ENCODE data around the gene ZNF57. TPM values are rescaled to one million over a fixed set of nuclear protein-coding genes. Genes with fewer than 3 reads are reported as not detected.
"Not testable (repeated sequence)": the region's sequence is repeated elsewhere in the genome, so short reads cannot be mapped to it uniquely, and the experiment has no call there.

Gene ZNF57
- 1 to 10 TPM; 1.3 to 3.0 (median 2.2) TPM for polyA plus RNA-seq

DNA sequence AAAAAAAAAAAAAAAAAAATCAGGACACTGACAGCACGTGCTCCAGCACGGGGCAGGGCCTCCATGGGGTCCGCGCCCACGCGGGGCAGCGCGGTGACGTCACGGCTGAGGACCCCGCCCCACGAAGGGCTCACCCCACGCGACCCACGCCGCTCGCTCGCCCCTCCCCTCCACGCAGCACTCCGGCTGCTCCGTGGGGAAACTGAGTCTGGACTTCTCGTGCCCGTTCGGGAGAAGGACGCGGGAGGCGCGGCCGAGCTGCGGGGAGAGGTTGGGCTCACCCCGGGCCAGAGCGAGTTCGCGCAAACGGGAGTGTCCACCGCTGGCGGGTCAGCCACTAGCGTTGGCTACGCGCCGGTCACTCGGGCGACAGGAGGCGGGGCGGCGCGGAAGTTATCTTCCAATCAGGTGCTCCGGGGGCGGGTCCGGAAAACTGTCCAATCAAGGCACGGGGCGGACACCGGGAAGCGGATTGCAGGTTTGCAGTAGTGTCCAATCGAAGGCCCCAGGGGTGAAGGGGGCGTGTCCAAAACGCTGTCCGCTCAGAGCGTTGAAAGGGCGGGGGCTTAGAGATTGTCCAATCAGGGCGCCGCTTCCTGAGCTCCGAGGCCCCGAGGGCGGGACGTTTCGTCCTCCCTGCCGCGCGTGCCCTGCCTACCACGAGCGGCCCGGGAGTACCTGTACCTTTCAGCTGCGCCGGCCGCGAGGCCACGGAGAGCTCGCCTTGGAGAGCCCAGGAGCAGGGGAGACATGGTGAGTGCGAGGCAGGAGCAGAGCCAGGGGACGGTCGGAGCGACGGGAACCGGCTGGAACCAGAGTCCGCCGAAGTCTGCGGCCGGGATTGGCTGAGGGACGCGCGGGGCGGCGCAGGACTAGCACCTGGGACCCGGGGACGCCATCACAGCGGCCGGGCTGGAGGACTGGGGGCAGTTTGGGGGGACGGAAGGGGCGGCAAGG, at the start of gene ZNF57:
Gene ZNF57 (plus strand): TSS at position 633 of the 957 bp plus-strand sequence. CDS start 118 bp downstream, at position 751.
- peak within 1 kb of the TSS; percentile 24 for H3K27ac ChIP-seq (ENCODE audit: low read depth, low read length)
- 0 to 1% (median 0%) methylated on average over 57 to 100 of the region's 100 CpGs for WGBS, 3 donors

DNA sequence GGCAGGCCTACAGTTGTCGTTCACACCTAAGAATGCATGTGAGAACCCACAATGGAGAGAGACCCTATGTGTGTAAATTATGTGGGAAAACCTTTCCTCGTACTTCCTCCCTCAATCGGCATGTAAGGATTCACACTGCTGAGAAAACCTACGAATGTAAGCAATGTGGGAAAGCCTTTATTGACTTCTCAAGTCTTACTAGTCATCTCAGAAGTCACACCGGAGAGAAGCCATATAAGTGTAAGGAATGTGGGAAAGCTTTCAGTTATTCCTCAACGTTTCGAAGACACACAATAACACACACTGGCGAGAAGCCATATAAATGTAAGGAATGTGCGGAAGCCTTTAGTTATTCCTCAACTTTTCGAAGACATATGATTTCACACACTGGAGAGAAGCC, 48.1 kb upstream of the ZNF57 start:
- no peak overlapping the region for H3K27ac ChIP-seq (ENCODE audit: low read depth, low read length)
- WGBS, 3 donors = 97 to 98% (median 97%) methylated on average over 10 of the region's 10 CpGs

- WGBS, 3 donors = 98 to 99% (median 99%) methylated on average over 11 of the region's 11 CpGs
- no peak overlapping the region for H3K27ac ChIP-seq (ENCODE audit: low read depth, low read length)
Measured at GRCh38 chr19:2853015-2853606, 47.6 kb upstream of the ZNF57 start.

GRCh38 chr19:2854849-2855248, 45.9 kb upstream of the ZNF57 start:
- WGBS, 3 donors = 95 to 100% (median 99%) methylated on average over 3 of the region's 3 CpGs
- no peak overlapping the region for H3K27ac ChIP-seq (ENCODE audit: low read depth, low read length)

GRCh38 chr19:2856457-2857050, 44.2 kb upstream of the ZNF57 start:
- 90 to 96% (median 91%) methylated on average over 5 of the region's 5 CpGs for WGBS, 3 donors
- H3K27ac ChIP-seq (ENCODE audit: low read depth, low read length) = no peak overlapping the region

DNA sequence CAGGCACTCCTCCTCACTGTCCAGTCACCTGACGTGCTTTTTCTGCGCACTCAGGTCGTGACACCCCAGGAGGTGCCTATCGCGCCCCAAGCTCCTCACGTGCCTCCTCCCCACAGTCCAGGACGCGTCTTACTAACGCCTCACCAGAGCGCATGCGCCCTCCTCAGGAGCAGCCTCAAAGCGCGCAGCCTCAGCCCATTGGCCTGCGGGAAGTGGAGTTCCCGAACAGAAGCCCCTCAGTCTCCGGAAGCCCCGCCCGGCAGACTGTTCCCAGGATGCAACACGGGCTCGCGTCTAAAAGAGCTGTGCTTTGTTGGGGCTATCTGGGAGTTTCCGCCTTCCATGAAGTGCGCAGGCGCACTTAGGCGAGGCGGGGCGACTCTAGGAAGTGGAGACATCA, 41.9 kb upstream of the ZNF57 start:
- WGBS, 3 donors = 72 to 77% (median 74%) methylated on average over 27 of the region's 27 CpGs
- H3K27ac ChIP-seq (ENCODE audit: low read depth, low read length) = no peak overlapping the region

- WGBS, 3 donors = 47 to 84% (median 77%) methylated on average over 10 of the region's 10 CpGs
- H3K27ac ChIP-seq (ENCODE audit: low read depth, low read length) = no peak overlapping the region
Measured at GRCh38 chr19:2863816-2864215, 36.9 kb upstream of the ZNF57 start.

- H3K27ac ChIP-seq (ENCODE audit: low read depth, low read length) = no peak overlapping the region
- WGBS, 3 donors = 32 to 62% (median 58%) methylated on average over 12 of the region's 12 CpGs
Measured at GRCh38 chr19:2865334-2866100, 35.2 kb upstream of the ZNF57 start.

DNA sequence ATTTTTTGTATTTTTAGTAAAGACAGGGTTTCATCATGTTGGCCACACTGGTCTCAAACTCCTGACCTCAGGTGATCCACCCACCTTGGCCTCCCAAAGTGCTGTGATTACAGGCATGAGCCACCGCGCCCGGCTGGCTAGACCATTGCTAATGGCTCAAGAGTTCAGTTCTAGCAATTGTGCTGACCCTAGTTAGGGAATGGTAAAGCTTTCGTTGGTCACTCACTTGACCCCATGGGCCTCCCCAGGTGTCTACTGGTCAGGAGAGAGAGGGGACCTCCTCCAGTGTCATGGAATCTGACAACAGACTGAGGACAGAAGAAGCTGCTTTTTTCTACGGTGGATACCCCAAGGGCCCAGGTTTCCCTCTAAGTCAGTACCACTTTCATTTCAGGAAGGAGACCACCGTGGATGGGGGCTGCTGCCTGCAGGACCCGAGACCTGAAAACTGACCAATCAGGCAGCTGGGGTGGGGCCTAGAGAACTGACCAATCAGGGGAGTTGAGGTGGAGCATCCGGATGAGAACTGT, 34.2 kb upstream of the ZNF57 start:
- no peak overlapping the region for H3K27ac ChIP-seq (ENCODE audit: low read depth, low read length)
- WGBS, 3 donors = 79 to 81% (median 80%) methylated on average over 8 of the region's 8 CpGs

GRCh38 chr19:2867025-2867991, 33.4 kb upstream of the ZNF57 start, which contains the start of gene ZNF556:
Gene ZNF556 (plus strand): TSS chr19:2867335. CDS start chr19:2867422, 87 bp downstream.
- WGBS, 3 donors = 74 to 80% (median 76%) methylated on average over 35 to 36 of the region's 36 CpGs

DNA sequence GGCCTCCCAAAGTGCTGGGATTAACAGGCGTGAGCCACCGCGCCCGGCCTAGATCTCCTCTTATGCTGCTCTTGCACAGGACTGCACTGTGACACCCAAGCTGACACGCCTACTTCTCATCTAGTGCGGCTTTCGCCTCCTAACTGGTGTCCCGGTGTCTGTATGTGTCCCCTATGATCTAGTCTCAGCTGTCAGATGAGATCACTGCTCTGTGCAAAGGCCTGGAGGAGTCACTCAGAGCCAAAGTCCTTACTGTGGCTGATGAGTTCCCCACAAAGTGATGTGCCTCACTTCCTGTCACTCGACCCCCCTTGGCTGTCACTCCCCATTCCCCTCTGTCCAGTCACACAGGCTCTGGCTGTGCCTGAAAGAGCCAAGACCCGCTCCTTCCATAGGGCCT, 31.1 kb upstream of the ZNF57 start:
- 84 to 87% (median 86%) methylated on average over 10 of the region's 10 CpGs for WGBS, 3 donors
- H3K27ac ChIP-seq (ENCODE audit: low read depth, low read length) = no peak overlapping the region

More at GRCh38 chr19:2867025-2867991, 33.4 kb upstream of the ZNF57 start, which contains the start of gene ZNF556:
- H3K27ac ChIP-seq (ENCODE audit: low read depth, low read length) = no peak within 1 kb of the TSS

- 7 to 32% (median 20%) methylated on average over 2 to 10 of the region's 11 CpGs for WGBS, 3 donors
- H3K27ac ChIP-seq (ENCODE audit: low read depth, low read length) = not testable (repeated sequence)
Measured at GRCh38 chr19:2872175-2872574, 28.6 kb upstream of the ZNF57 start.

DNA sequence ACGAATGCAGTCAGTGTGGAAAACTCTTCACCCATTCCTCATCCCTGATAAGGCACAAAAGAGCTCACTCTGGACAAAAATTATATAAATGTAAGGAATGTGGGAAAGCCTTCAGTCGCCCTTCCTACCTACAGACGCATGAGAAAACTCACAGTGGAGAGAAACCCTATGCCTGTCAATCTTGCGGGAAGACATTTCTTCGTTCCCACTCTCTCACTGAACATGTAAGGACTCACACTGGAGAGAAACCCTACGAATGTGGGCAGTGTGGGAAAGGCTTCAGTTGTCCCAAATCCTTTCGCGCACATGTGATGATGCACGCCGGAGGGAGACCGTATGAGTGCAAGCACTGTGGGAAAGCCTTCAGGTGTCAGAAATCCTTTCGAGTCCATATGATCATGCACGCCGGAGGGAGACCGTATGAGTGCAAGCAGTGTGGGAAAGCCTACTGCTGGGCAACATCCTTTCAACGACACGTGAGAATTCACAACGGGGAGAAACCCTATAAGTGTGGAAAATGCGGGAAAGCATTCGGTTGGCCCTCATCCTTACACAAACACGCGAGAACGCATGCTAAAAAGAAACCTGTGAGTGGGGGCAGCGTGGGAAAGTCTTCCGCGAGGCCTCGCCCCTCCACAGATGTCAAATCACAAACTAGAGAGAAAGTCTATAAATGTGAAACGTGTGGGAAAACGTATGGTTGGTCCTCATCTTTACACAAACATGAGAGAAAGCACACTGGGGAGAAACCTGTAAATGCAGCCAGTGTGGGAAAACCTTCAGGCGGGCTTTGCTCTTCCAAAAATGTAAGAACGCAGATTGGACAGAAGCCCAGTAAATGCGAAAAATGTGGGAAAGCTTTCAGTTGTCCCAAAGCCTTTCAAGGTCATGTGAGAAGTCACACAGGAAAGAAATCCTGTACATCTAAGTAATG, 23.1 kb upstream of the ZNF57 start:
- H3K27ac ChIP-seq (ENCODE audit: low read depth, low read length) = no peak overlapping the region
- WGBS, 3 donors = 88 to 90% (median 89%) methylated on average over 32 of the region's 32 CpGs

GRCh38 chr19:2883686-2884439, 16.9 kb upstream of the ZNF57 start:
- 87 to 91% (median 88%) methylated on average over 14 of the region's 14 CpGs for WGBS, 3 donors
- no peak overlapping the region for H3K27ac ChIP-seq (ENCODE audit: low read depth, low read length)

- H3K27ac ChIP-seq (ENCODE audit: low read depth, low read length) = no peak overlapping the region
- WGBS, 3 donors = 85 to 90% (median 86%) methylated on average over 17 of the region's 17 CpGs
Measured at GRCh38 chr19:2885736-2886135, 15.0 kb upstream of the ZNF57 start.
